Caco-2 (cell line): ENCODE data around the gene STX1B. TPM values are rescaled to one million over a fixed set of nuclear protein-coding genes. Genes with fewer than 3 reads are reported as not detected.

Experiments
- BruUV-seq: library from RNA; stranded (reverse); fragments of 400-500 nt; replicated peaks from 2 replicates; lab custom pipeline; 2021; lab: Mats Ljungman, UMichigan
- CTCF ChIA-PET: fragments of 300-600 bp; sonication (Branson Sonifier 250); formaldehyde crosslinking; loops from one replicate; lab custom pipeline; 2022; ENCODE audit warnings: antibody characterized with exemption; lab: Charles Lee
- POLR2A ChIA-PET: fragments of 300-600 bp; sonication (Branson Sonifier 250); formaldehyde crosslinking; loops from one replicate; lab custom pipeline; 2022; ENCODE audit warnings: antibody characterized with exemption; lab: Charles Lee
- DNase-seq, 2 experiments: peaks; one replicate each; pipeline versions ENCODE4 v3.0.0 to v3.0.0-alpha.2; 2020 to 2022
- H3K27me3 ChIP-seq: replicated peaks from 2 replicates; pipeline ENCODE4 v1.6.0; 2011; ENCODE audit warnings: low read length; ENCODE audit not compliant: control insufficient read depth, insufficient read depth
- H3K36me3 ChIP-seq: 2 replicates; pipeline ENCODE4 v1.5.1; 2011; ENCODE audit warnings: low read length; ENCODE audit not compliant: control insufficient read depth, insufficient read depth
- H3K4me1 ChIP-seq: fragments of 250-450 bp; sonication (Bioruptor Pico); 2 replicates; pipeline ENCODE4 v1.5.1; 2020; ENCODE audit warnings: mild to moderate bottlenecking
- H3K4me3 ChIP-seq: 2 replicates; pipeline ENCODE4 v1.5.1; 2011; ENCODE audit warnings: low read depth, mild to moderate bottlenecking, control low read depth, low read length
- H3K9me3 ChIP-seq: fragments of 250-450 bp; sonication (Bioruptor Pico); 2 replicates; pipeline ENCODE4 v1.5.1; 2020; ENCODE audit warnings: mild to moderate bottlenecking, moderate library complexity
- H3K27ac Mint-ChIP-seq: one replicate; pipeline ENCODE4 v1.8.0; 2022; ENCODE audit warnings: mixed read lengths; ENCODE audit not compliant: unreplicated experiment
- H3K27me3 Mint-ChIP-seq: one replicate; pipeline ENCODE4 v1.8.0; 2022; ENCODE audit warnings: mixed read lengths; ENCODE audit not compliant: insufficient read depth, unreplicated experiment
- H3K36me3 Mint-ChIP-seq: one replicate; pipeline ENCODE4 v1.8.0; 2022; ENCODE audit warnings: mild to moderate bottlenecking, mixed read lengths; ENCODE audit not compliant: insufficient read depth, unreplicated experiment
- H3K4me1 Mint-ChIP-seq: one replicate; pipeline ENCODE4 v1.8.0; 2022; ENCODE audit warnings: low read depth, mixed read lengths; ENCODE audit not compliant: unreplicated experiment
- H3K4me3 Mint-ChIP-seq: one replicate; pipeline ENCODE4 v1.8.0; 2022; ENCODE audit warnings: mild to moderate bottlenecking, moderate library complexity, mixed read lengths; ENCODE audit not compliant: unreplicated experiment
- H3K9me3 Mint-ChIP-seq: one replicate; pipeline ENCODE4 v1.8.0; 2022; ENCODE audit warnings: mixed read lengths; ENCODE audit not compliant: unreplicated experiment
- intact Hi-C: fragments of 100-400 bp; cut with micrococcal nuclease; formaldehyde crosslinking; loops from one replicate; pipeline ENCODE4 v1.10.0; 2022; ENCODE audit not compliant: unreplicated experiment
- total RNA-seq: library from RNA; stranded (reverse); gene quantifications from 2 replicates; pipeline ENCODE4 v1.2.3, GENCODE V29; 2022
- TF ChIP-seq, protein P1 (sequence below), 2 experiments: fragments of 200-600 bp in 1 of 2; IDR thresholded peaks; 1 replicate in 1 of 2; 2 replicates in 1 of 2; pipeline versions ENCODE4 v1.5.1 to v1.8.0; 2011 to 2022; ENCODE audit warnings: antibody characterized with exemption in 1 of 2, control low read depth in 1 of 2, inconsistent platforms in 1 of 2, low read depth in 1 of 2, low read length in 1 of 2, mild to moderate bottlenecking in 1 of 2, moderate library complexity in 1 of 2; ENCODE audit not compliant: insufficient read depth in 1 of 2, severe bottlenecking in 1 of 2, unreplicated experiment in 1 of 2

STX1B gene
- total RNA-seq, 1 experiment from 2014 or later: 0.77 TPM

DNA sequence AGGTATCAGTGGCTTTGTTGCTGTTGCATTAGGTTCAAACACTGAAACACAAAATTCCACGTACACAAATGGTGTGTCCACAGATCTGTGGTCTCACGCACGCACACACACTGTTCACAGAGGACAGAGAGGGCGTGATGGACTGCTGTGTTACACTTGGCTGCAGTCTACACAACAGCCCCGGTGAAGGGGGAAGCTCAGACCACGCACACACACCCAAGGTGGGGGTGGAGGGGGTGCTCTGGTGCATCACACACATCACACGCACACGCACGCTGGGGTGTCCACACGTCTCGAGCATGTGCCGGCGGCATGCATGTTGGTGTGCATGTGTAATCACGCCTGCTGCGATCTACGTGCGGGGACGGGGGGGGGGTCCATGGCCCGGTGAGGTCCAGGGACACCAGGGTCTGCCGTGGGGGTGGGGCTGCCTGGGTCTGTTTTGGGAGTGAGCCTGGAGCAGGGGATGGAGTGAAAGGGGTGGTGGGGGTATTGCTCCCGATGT, 18.1 kb downstream of the STX1B start:
- TF ChIP-seq, protein P1, sequence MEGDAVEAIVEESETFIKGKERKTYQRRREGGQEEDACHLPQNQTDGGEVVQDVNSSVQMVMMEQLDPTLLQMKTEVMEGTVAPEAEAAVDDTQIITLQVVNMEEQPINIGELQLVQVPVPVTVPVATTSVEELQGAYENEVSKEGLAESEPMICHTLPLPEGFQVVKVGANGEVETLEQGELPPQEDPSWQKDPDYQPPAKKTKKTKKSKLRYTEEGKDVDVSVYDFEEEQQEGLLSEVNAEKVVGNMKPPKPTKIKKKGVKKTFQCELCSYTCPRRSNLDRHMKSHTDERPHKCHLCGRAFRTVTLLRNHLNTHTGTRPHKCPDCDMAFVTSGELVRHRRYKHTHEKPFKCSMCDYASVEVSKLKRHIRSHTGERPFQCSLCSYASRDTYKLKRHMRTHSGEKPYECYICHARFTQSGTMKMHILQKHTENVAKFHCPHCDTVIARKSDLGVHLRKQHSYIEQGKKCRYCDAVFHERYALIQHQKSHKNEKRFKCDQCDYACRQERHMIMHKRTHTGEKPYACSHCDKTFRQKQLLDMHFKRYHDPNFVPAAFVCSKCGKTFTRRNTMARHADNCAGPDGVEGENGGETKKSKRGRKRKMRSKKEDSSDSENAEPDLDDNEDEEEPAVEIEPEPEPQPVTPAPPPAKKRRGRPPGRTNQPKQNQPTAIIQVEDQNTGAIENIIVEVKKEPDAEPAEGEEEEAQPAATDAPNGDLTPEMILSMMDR (IDR thresholded peaks at IDR 0.05; ENCODE audit: insufficient read depth in 1 of 2, low read depth in 1 of 2, low read length in 1 of 2, severe bottlenecking in 1 of 2, unreplicated experiment in 1 of 2): no peak
- no peaks in the 10 kb centered on the region for H3K9me3 Mint-ChIP-seq
- Histone ChIP-seq H3K9me3 (no peaks in the 10 kb centered on the region), H3K4me1 (peaks cover 3% of the 10 kb centered on the region), H3K36me3 (no peaks in the 10 kb centered on the region), H3K27me3 (no peaks in the 10 kb centered on the region), H3K4me3 (no peak overlapping the region)
- DNase-seq: no peak
- no peaks in the 10 kb centered on the region for H3K36me3 Mint-ChIP-seq
- CTCF ChIA-PET: no interaction called here
- POLR2A ChIA-PET: no interaction called here
- H3K27me3 Mint-ChIP-seq: no peaks in the 10 kb centered on the region
- no peak overlapping the region for H3K4me3 Mint-ChIP-seq
- BruUV-seq: no TSS peak
- no peak overlapping the region for H3K27ac Mint-ChIP-seq
- peaks cover 14% of the 10 kb centered on the region for H3K4me1 Mint-ChIP-seq
- intact Hi-C loops: no loop called here

DNA sequence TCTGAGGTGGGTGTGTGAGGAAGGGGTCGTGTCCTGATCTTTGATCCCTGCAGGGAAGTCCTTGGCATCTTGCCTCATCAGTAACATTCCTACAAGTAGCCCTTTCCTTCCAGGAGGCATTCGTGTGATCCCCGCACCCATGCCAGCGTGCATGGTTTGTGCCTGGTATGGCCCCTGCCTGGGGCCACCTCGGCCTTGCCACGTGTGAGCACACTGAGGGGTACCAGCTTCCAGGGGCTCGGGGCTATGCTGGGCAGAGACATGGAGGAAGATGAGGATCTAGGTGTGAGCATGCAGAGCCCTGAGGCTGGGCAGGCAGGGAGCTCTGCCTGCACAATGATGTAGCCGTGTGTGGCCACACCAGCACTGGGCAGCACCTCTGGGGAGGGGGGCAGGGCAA, 19.4 kb downstream of the STX1B start:
- CTCF ChIA-PET: no interaction called here

DNA sequence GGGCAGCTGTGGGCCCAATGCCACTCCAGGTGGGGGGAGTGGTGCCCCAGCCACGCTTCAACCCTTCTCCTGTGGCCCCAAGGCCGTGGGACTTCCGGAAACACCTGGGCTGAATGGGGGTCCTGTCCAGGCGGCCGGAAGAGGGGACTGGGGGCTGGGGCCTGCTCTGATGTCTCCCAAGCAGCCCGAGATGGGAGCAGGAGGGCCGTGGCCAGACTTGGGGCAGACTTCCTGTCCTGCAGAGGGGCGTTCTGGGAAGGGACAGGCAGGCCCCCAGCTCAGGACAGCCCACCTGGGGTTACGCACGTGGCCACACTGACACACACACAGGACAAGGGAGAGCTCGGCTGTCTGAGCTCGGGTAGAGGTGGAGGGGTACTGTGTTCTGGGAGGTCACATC, 20.3 kb downstream of the STX1B start:
- H3K36me3 ChIP-seq: no peaks in the 10 kb centered on the region
- BruUV-seq: no TSS peak
- CTCF ChIA-PET: no interaction called here
- Mint-ChIP-seq H3K36me3 (no peaks in the 10 kb centered on the region), H3K4me3 (no peak overlapping the region), H3K9me3 (no peaks in the 10 kb centered on the region), H3K4me1 (peaks cover 11% of the 10 kb centered on the region), H3K27ac (no peak overlapping the region), H3K27me3 (no peaks in the 10 kb centered on the region)
- POLR2A ChIA-PET: no interaction called here
- TF ChIP-seq, protein P1 (IDR thresholded peaks at IDR 0.05; ENCODE audit: insufficient read depth in 1 of 2, low read depth in 1 of 2, low read length in 1 of 2, severe bottlenecking in 1 of 2, unreplicated experiment in 1 of 2): no peak
- no peak overlapping the region for H3K4me3 ChIP-seq
- H3K27me3 ChIP-seq: no peaks in the 10 kb centered on the region
- DNase-seq: no peak
- intact Hi-C loops: no loop called here
- peaks cover 4% of the 10 kb centered on the region for H3K4me1 ChIP-seq
- H3K9me3 ChIP-seq: no peaks in the 10 kb centered on the region

More for the DNA sequence above, 19.4 kb downstream of the STX1B start:
- BruUV-seq: no TSS peak
- H3K9me3 ChIP-seq: no peaks in the 10 kb centered on the region
- no peak overlapping the region for H3K27ac Mint-ChIP-seq
- H3K4me1 Mint-ChIP-seq: peaks cover 7% of the 10 kb centered on the region
- intact Hi-C loops: no loop called here
- H3K36me3 ChIP-seq: no peaks in the 10 kb centered on the region
- no peaks in the 10 kb centered on the region for H3K4me1 ChIP-seq
- H3K36me3 Mint-ChIP-seq: no peaks in the 10 kb centered on the region
- H3K27me3 Mint-ChIP-seq: no peaks in the 10 kb centered on the region
- H3K4me3 ChIP-seq: no peak overlapping the region
- no peaks in the 10 kb centered on the region for H3K9me3 Mint-ChIP-seq
- H3K4me3 Mint-ChIP-seq: no peak overlapping the region
- TF ChIP-seq, protein P1 (IDR thresholded peaks at IDR 0.05; ENCODE audit: insufficient read depth in 1 of 2, low read depth in 1 of 2, low read length in 1 of 2, severe bottlenecking in 1 of 2, unreplicated experiment in 1 of 2): no peak
- DNase-seq: no peak
- H3K27me3 ChIP-seq: no peaks in the 10 kb centered on the region
- POLR2A ChIA-PET: no interaction called here
